Tibial nerve (tissue), 4 donors: ENCODE measurements around the gene NPFFR2. TPM values are rescaled to one million over a fixed set of nuclear protein-coding genes. Genes with fewer than 3 reads are reported as not detected.

ENCODE experiments used
- DNase-seq, 2 donors: peaks; one replicate each; pipeline ENCODE4 v3.0.0-alpha.2; 2019; ENCODE audit warnings: low spot score in 2 of 2
- H3K27ac ChIP-seq, 4 donors: fragments of 200-600 bp; sonication (generic) in 3 of 4; one replicate each; pipeline ENCODE4 v1.5.1; 2017 to 2019; ENCODE audit warnings: mild to moderate bottlenecking in 1 of 4
- H3K27me3 ChIP-seq, 2 donors: fragments of 200-600 bp; sonication (generic) in 1 of 2; one replicate each; pipeline versions ENCODE4 v1.5.1 to v1.6.0; 2017 to 2019
- H3K36me3 ChIP-seq, 3 donors: fragments of 200-600 bp; sonication (generic); one replicate each; pipeline ENCODE4 v1.5.1; 2018 to 2019
- H3K4me1 ChIP-seq, 4 donors: fragments of 200-600 bp; sonication (generic) in 3 of 4; one replicate each; pipeline ENCODE4 v1.5.1; 2017 to 2019
- H3K4me3 ChIP-seq, 4 donors: fragments of 200-600 bp; sonication (generic) in 3 of 4; one replicate each; pipeline ENCODE4 v1.5.1; 2017 to 2019; ENCODE audit warnings: mild to moderate bottlenecking in 1 of 4, moderate library complexity in 1 of 4
- H3K9me3 ChIP-seq, 4 donors: fragments of 200-600 bp; sonication (generic) in 3 of 4; one replicate each; pipeline ENCODE4 v1.5.1; 2017 to 2019
- EP300 ChIP-seq, 2 donors: sonication (generic); formaldehyde crosslinking; IDR thresholded peaks; one replicate each; pipeline ENCODE4 v1.6.1; 2017; ENCODE audit warnings: antibody characterized with exemption in 2 of 2, mild to moderate bottlenecking in 1 of 2
- POLR2A ChIP-seq, 2 donors: fragments of 450-650 bp; IDR thresholded peaks; one replicate each; pipeline ENCODE4 v1.6.1; 2017; ENCODE audit warnings: antibody characterized with exemption in 2 of 2, mild to moderate bottlenecking in 2 of 2, moderate library complexity in 2 of 2
- WGBS, 2 donors: methylation state at CpG; one replicate each; pipeline ENCODE4 v1.1.5; 2018; 5-methylcytosine and 5-hydroxymethylcytosine counted together
- total RNA-seq, 4 donors: library from RNA; depleted of rRNA; stranded (reverse); fragments of >200 nt; gene quantifications; one replicate each; pipeline ENCODE4 v1.1.0, GENCODE V29; 2016
- TF ChIP-seq, protein P1 (sequence below), 5 experiments: fragments of 200-600 bp in 3 of 5; fragments of 450-650 bp in 2 of 5; sonication (generic) in 3 of 5; IDR thresholded peaks; one replicate each; pipeline ENCODE4 v1.5.1; 2016 to 2019; ENCODE audit warnings: antibody characterized with exemption in 5 of 5, mild to moderate bottlenecking in 3 of 5, moderate library complexity in 2 of 5

NPFFR2 gene
- total RNA-seq, result not detected

DNA sequence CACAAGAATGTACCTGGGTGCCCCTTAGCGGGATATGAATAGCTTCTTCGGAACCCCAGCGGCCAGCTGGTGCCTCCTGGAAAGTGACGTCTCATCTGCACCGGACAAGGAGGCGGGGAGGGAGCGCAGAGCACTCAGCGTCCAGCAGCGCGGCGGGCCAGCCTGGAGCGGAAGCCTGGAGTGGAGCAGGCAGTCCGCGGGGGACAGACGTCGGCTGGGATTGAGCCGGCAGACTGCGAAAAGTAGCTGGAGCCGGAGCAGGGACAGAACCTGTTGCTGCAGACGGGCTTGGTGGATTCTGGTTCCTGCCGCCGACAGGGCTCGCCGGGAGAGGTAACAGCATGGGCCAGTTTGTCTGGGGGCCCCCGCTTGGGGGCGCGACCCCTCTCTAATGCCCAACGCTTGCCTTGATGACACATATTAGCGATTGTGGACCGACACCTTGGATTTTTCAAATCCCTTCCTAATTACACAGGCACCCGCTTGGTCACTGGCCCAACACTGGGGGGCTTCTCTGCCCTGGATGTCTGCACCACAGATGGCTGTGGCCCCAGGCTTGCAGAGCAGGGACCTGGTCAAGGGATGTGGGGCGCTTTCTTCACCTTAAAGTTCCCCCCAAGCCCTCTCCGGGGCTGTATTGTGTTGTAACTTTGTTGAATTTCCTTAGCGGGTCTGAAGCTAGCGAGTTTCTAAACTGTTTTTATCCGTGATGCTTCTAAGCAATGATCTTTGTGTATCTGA lies at the start of gene NPFFR2:
TSS of gene NPFFR2 (plus strand) at position 133 of the 741 bp plus-strand sequence. CDS start 96,592 bp downstream, outside the sequence.
- 17 to 19% methylated on average over 32 to 36 of the region's 36 CpGs for WGBS, 2 donors
- Histone ChIP-seq H3K9me3 (no peaks in the 10 kb centered on the region), H3K36me3 (no peaks in the 10 kb centered on the region), H3K4me3 (peak within 1 kb of the TSS in 3 of 4 donors; percentile 9 to 36 (median 11)), H3K27ac (no peak within 1 kb of the TSS), H3K27me3 (peaks cover 0 to 7% of the 10 kb centered on the region in 2 donors), H3K4me1 (peaks cover 0 to 6% (median 0%) of the 10 kb centered on the region in 4 donors)
- no peak for DNase-seq
- TF ChIP-seq EP300 (IDR thresholded peaks at IDR 0.05), result no peak
- TF ChIP-seq, protein P1, sequence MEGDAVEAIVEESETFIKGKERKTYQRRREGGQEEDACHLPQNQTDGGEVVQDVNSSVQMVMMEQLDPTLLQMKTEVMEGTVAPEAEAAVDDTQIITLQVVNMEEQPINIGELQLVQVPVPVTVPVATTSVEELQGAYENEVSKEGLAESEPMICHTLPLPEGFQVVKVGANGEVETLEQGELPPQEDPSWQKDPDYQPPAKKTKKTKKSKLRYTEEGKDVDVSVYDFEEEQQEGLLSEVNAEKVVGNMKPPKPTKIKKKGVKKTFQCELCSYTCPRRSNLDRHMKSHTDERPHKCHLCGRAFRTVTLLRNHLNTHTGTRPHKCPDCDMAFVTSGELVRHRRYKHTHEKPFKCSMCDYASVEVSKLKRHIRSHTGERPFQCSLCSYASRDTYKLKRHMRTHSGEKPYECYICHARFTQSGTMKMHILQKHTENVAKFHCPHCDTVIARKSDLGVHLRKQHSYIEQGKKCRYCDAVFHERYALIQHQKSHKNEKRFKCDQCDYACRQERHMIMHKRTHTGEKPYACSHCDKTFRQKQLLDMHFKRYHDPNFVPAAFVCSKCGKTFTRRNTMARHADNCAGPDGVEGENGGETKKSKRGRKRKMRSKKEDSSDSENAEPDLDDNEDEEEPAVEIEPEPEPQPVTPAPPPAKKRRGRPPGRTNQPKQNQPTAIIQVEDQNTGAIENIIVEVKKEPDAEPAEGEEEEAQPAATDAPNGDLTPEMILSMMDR (IDR thresholded peaks at IDR 0.05), result no peak
- no peak for TF ChIP-seq POLR2A (IDR thresholded peaks at IDR 0.05)

DNA sequence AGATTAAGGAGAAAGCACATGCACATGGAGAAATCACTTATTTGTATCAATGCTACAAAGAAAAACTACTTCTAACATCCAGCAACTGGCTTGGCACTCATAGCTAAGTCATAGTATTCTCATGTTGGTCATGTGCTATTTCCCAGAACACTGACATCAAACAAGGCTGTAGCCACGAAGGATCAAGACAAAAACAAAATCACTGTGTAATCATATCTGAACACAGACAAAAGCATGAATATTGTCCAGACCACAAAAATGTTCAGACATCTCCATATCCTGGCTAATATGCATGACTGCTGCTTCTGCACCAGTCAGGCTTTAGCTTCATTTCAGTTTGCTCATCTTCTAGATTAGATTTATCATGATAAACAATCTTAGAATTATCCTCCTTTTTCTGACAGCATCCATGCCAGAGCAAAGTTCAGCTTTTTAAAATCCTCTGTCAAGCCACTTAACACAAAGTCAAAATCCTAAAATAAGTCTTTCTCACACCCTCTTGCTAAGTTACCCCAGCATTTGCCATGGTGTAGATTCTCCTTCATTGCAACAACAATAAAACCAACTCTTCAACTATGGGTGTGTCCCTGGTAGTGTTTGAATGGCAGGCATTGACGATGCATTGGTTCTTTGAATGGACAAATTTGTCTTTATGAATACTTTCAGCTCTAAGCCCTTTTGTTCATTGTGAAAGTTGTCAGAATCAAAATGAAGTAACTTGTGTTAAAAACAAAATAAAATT lies 39.1 kb upstream of the NPFFR2 start:
- Histone ChIP-seq H3K27me3 (no peaks in the 10 kb centered on the region), H3K36me3 (no peaks in the 10 kb centered on the region), H3K4me1 (no peaks in the 10 kb centered on the region), H3K4me3 (no peak overlapping the region), H3K9me3 (peaks cover 0 to 20% (median 1%) of the 10 kb centered on the region in 4 donors), H3K27ac (no peak overlapping the region)
- 35 to 51% methylated on average over 2 of the region's 2 CpGs for WGBS, 2 donors
- TF ChIP-seq, protein P1 (IDR thresholded peaks at IDR 0.05), result no peak
- TF ChIP-seq EP300 (IDR thresholded peaks at IDR 0.05) (no peak), POLR2A (IDR thresholded peaks at IDR 0.05) (no peak)
- DNase-seq, result no peak

DNA sequence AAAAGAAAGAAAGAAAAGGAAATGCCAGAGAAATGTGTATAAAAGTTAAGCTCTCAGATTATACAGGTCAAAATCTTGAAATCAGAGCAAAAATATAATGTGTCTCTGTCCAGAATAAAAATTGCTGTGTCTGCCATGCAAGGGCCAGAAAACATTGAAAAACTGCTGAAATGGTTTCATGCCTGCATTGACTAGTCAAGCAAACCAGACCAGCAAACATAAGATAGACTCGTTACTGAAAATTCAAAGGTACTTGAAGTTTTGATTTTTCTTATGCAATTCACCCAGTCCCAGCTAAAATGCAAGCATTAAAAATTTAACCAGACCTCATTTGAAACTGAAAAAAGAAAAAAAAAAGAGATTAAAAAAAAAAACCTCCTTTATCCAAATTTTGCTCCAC lies 37.2 kb upstream of the NPFFR2 start:
- TF ChIP-seq EP300 (IDR thresholded peaks at IDR 0.05) (no peak), POLR2A (IDR thresholded peaks at IDR 0.05) (no peak)
- TF ChIP-seq, protein P1 (IDR thresholded peaks at IDR 0.05), result no peak
- H3K27me3 ChIP-seq, result no peaks in the 10 kb centered on the region
- no peaks in the 10 kb centered on the region for H3K4me1 ChIP-seq
- peaks cover 0 to 20% (median 1%) of the 10 kb centered on the region in 4 donors for H3K9me3 ChIP-seq
- no peak overlapping the region for H3K4me3 ChIP-seq
- WGBS, 2 donors, result 88 to 91% methylated on average over 1 of the region's 1 CpG
- no peak overlapping the region for H3K27ac ChIP-seq
- no peaks in the 10 kb centered on the region for H3K36me3 ChIP-seq
- no peak for DNase-seq

DNA sequence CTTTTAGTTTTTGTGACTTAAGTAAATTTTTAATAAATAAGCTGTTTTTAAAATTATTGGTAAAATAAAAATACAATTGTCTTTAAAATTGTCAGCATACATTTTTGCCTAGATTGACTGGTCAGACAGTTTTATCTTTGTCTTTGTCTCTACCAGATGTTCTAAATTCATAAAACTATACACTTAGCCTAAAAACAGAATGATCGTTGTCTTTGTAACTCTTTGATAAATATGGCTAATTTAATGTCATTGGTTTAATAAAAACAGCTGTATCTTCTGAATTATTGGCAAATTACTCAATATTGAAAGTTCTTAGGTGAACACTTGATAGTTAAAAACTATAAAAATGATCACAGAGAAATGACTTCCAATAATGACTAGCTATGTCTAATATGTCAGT lies 36.5 kb upstream of the NPFFR2 start:
- Histone ChIP-seq H3K27me3 (no peaks in the 10 kb centered on the region), H3K4me3 (no peak overlapping the region), H3K9me3 (peaks cover 0 to 20% (median 1%) of the 10 kb centered on the region in 4 donors), H3K27ac (no peak overlapping the region), H3K36me3 (no peaks in the 10 kb centered on the region), H3K4me1 (no peaks in the 10 kb centered on the region)
- TF ChIP-seq, protein P1 (IDR thresholded peaks at IDR 0.05), result no peak
- no peak for TF ChIP-seq POLR2A (IDR thresholded peaks at IDR 0.05)
- no peak for TF ChIP-seq EP300 (IDR thresholded peaks at IDR 0.05)
- WGBS, 2 donors, result 96% methylated on average over 1 of the region's 1 CpG
- DNase-seq, result no peak

DNA sequence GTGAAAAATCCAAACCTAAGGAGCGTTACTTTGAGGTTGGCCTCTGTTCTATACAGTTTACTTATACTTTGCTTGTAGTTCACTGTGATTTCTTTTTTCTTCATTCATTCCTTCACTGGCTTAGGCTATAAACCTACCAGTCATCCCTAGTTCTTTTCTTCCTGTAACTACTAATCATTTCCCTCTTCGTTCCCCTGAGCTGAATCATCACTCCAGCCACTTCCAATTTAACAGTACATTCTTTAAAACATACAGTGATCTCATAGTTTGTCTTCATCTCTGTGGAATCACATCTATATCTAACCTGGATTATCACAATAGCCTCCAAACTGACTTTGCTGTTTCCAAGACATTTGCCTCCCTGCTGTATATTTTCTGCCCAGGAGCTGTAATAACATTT lies 25.2 kb upstream of the NPFFR2 start:
- TF ChIP-seq POLR2A (IDR thresholded peaks at IDR 0.05), result no peak
- TF ChIP-seq, protein P1 (IDR thresholded peaks at IDR 0.05), result no peak
- TF ChIP-seq EP300 (IDR thresholded peaks at IDR 0.05), result no peak
- no peaks in the 10 kb centered on the region for H3K4me1 ChIP-seq
- WGBS, 2 donors, result 67 to 72% methylated on average over 2 of the region's 2 CpGs

More for the DNA sequence above, 25.2 kb upstream of the NPFFR2 start:
- no peaks in the 10 kb centered on the region for H3K27me3 ChIP-seq
- no peak for DNase-seq
- H3K4me3 ChIP-seq, result no peak overlapping the region
- no peaks in the 10 kb centered on the region for H3K9me3 ChIP-seq
- H3K27ac ChIP-seq, result no peak overlapping the region
- H3K36me3 ChIP-seq, result no peaks in the 10 kb centered on the region
